Pons (tissue), 1 donor: ENCODE data around the gene NDUFAF3.

ENCODE experiments used
- DNase-seq: peaks from one replicate; pipeline ENCODE4 v3.0.0-alpha.2; 2016; ENCODE audit warnings: low spot score

Gene NDUFAF3

GRCh38 chr3:49017971-49018706, 3.8 kb upstream of the NDUFAF3 start, which contains the start of gene DALRD3:
TSS of gene DALRD3 (minus strand) at chr3:49018580. CDS start at chr3:49018564, 16 bp downstream.
- DNase-seq = peak; percentile 63

- no peak for DNase-seq
Observed at GRCh38 chr3:49018707-49019006, 3.3 kb upstream of the NDUFAF3 start.

- no peak for DNase-seq
Observed at GRCh38 chr3:49019941-49020329, 2.0 kb upstream of the NDUFAF3 start.

- no peak for DNase-seq
Observed at GRCh38 chr3:49020330-49021212, 1.4 kb upstream of the NDUFAF3 start.

GRCh38 chr3:49021213-49021812, 608 bp upstream of the NDUFAF3 start:
- DNase-seq = peak; percentile 97

- no peak for DNase-seq
Observed at GRCh38 chr3:49022688-49023171, 809 bp downstream of the NDUFAF3 start.

- DNase-seq = no peak
Observed at GRCh38 chr3:49023775-49024174, 1.9 kb downstream of the NDUFAF3 start.

GRCh38 chr3:49024449-49024848, 2.5 kb downstream of the NDUFAF3 start:
- DNase-seq = no peak

- no peak for DNase-seq
Observed at GRCh38 chr3:49025005-49025792, 3.3 kb downstream of the NDUFAF3 start.

- DNase-seq = no peak
Observed at GRCh38 chr3:49025793-49026520, 4.0 kb downstream of the NDUFAF3 start.

GRCh38 chr3:49026536-49026935, 4.6 kb downstream of the NDUFAF3 start:
- DNase-seq = no peak

GRCh38 chr3:49027634-49028033, 5.7 kb downstream of the NDUFAF3 start:
- DNase-seq = no peak

GRCh38 chr3:49028298-49028672, 6.4 kb downstream of the NDUFAF3 start:
- no peak for DNase-seq

- peak; percentile 93 for DNase-seq
Observed at GRCh38 chr3:49028673-49029562, 7.0 kb downstream of the NDUFAF3 start, which contains the start of gene IMPDH2. TSS of gene IMPDH2 (minus strand) at chr3:49029398. CDS start at chr3:49029350, 48 bp downstream.

GRCh38 chr3:49029563-49029884, 7.6 kb downstream of the NDUFAF3 start:
- DNase-seq = no peak

- DNase-seq = no peak
Observed at GRCh38 chr3:49030321-49030720, 8.4 kb downstream of the NDUFAF3 start.

GRCh38 chr3:49032646-49033304, 10.9 kb downstream of the NDUFAF3 start:
- DNase-seq = no peak

GRCh38 chr3:49034650-49035049, 12.7 kb downstream of the NDUFAF3 start:
- DNase-seq = no peak

GRCh38 chr3:49035281-49035680, 13.4 kb downstream of the NDUFAF3 start:
- no peak for DNase-seq

- no peak for DNase-seq
Observed at GRCh38 chr3:49053543-49053942, 31.6 kb downstream of the NDUFAF3 start.
